Pulmonary artery endothelial cell (primary cell): ENCODE results near the gene MAP3K12. TPM values are rescaled to one million over a fixed set of nuclear protein-coding genes. Genes with fewer than 3 reads are reported as not detected.

ENCODE experiments used
- DNase-seq: peaks from one replicate; pipeline ENCODE4 v3.0.0-alpha.2; 2011; ENCODE audit warnings: low read depth, low spot score
- total RNA-seq: library from RNA; depleted of rRNA; stranded (reverse); fragments of >200 nt; gene quantifications from 2 replicates; pipeline ENCODE4 v1.2.3, GENCODE V29; 2014

MAP3K12 gene
- total RNA-seq, 1 donor from 2014 or later = 18.3 TPM

DNA sequence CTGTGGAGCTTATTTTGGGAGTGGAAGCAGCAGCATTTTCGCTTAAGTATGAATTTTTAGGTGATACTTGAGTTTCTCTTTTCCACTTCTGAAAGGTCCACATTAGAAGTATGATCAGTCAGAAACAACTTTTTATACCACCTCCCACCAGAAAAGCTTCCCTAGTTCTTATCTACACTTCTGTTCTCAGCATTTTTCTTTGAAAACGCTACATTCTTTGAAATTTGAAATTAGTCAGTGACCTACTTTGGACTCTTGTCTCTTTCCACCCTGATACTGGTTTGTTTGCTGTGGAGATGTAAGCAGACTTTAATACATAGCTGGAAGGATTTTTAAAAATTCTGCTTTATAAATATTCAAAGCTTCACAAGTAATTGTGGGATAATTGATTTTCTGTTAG is 25.2 kb downstream of the MAP3K12 start:
- DNase-seq = no peak

DNA sequence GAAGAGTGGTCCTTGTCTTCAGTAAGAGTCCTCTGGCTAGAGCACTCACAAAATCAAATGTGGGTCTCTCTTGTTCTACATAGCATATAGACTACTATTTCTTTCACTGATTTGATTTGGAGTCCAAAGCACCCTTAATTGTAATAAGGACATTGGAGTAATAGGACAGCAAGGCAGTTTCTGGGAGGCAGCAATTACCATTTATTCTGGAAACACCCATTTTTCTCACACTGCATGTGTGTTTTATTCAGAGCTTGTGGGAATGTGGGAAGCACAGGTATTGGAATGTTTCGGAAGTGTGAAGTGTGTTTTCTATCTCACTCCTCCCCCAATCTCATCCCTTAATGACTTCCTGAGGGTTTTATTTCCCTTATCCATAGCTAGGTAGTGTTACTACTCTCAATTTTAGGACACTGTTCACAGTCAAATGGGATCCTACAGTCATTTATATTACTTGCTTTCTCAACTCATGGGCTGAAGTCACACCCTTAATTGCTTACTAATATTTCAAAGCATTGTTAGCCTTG is 27.1 kb downstream of the MAP3K12 start:
- DNase-seq = no peak

DNA sequence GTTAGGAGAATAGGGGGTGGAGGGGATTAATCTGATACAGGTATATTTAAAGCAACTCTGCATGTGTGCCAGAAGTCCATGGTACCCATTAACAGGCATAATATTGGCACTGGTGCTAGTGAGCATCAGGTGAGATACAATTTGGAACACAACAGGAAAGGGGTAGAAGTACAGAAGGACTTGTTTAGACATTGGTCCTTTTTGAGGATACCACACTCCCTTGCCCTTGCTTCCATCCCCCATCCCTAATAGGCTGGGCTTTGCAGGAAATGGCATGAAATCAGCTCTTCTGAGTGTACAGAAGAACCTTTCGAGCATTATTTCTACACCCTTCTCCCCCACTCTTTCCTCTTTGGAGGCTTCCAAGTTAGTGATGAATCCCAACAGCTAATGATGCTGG is 31.0 kb downstream of the MAP3K12 start:
- DNase-seq = no peak

DNA sequence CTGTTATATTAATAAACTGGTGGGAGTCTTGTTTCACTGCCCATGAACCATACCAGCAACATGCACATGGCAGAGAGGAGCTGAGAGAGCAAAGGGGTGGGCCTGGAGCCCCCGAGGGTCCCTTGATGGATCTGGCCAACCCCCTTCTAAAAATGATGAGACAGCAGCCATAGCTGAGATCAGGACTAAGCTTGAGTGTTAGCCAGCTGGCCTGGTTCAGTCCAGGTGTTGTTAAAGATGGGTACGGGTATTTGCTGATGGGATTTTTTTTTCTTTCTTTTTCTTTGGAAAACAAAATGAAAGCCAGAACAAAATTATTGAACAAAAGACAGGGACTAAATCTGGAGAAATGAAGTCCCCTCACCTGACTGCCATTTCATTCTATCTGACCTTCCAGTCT is 31.4 kb downstream of the MAP3K12 start:
- DNase-seq = no peak

DNA sequence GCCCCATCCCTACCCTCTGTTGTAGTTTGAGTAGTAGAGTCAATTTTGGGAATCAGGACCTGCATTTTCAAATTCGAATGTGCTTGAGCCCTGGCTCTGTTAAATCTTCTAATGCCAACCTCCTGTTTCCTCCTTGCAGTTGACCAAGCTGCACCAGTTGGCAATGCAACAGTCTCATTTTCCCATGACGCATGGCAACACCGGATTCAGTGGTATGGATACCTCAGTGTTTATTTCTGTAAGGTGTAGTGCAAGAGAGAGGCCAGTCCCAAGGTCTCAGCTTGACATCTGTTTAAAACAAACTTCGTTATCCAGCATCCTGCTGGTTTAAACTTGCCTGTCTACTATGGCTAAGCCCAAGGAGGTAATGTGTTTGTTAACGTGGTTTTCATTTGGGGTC is 32.2 kb downstream of the MAP3K12 start:
- no peak for DNase-seq

DNA sequence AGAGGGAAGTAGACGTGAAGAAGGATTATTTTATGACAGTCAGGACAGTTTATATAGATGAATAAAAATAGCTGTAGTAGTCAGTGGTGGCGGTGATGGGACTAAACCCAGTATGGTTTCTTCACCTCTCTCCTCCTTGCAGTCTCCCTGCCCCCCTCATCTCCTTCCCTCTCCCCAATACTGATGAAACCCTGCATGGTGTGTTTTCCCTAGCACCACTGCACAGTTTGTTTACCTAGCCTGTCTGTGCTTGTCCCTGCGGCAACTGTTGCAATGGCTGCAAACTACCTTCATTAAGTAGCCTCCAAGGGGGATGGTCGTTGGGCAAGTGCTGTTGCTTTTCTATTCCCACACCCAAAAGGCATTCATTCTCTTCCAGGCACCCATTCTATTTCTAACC is 32.6 kb downstream of the MAP3K12 start:
- no peak for DNase-seq

DNA sequence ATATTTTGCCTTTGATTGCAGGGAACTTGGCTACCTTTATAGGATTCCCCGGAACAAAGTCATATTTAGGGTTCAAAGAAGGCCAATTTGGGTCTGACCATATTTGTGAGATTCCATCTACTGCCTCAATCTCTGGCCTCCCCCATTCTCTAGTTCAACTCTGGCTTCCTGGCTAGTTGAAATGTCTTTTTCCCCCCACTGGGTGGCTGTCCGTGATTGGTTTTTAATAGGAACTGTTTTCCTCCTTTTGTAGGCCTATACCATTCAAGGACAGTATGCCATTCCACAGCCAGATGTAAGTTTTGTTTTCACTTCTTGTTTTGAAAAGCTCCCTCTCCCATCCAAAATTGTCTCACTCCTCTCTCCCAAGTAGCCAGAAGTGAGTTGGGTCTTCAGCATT is 33.6 kb downstream of the MAP3K12 start:
- no peak for DNase-seq

DNA sequence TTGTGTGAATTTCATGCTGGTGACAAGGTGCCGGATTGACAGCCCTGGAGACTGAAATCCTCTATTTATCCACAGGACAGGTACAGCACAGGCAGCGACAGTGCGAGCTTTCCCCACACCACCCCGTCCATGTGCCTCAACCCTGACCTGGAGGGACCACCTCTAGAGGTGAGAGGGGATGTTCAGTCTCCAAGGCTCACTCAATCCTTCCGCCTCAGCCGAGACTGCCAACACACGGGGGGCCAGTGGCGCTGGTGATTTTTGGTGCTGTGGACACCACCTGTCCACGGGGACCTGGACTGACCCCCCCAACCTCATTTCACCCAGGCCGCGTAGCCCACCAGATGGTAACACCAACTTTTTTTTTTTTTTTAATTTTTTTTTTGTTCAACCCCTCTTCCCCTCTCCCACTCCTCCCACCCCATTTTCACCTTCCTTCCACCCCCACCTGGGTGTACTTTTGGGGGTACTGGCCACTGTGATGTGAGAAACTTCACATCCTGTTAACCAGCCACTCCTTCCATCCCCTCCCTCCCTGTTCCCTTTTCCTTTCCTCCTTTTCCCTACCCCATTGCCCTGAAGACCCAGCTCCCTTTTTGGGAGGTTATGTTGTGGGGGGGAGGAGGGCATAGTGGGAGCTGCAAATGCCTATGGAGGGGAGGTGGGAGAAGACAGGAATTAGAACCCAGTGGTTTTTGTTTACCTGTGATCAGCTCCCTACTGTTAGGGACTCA is 34.4 kb downstream of the MAP3K12 start:
- no peak for DNase-seq

DNA sequence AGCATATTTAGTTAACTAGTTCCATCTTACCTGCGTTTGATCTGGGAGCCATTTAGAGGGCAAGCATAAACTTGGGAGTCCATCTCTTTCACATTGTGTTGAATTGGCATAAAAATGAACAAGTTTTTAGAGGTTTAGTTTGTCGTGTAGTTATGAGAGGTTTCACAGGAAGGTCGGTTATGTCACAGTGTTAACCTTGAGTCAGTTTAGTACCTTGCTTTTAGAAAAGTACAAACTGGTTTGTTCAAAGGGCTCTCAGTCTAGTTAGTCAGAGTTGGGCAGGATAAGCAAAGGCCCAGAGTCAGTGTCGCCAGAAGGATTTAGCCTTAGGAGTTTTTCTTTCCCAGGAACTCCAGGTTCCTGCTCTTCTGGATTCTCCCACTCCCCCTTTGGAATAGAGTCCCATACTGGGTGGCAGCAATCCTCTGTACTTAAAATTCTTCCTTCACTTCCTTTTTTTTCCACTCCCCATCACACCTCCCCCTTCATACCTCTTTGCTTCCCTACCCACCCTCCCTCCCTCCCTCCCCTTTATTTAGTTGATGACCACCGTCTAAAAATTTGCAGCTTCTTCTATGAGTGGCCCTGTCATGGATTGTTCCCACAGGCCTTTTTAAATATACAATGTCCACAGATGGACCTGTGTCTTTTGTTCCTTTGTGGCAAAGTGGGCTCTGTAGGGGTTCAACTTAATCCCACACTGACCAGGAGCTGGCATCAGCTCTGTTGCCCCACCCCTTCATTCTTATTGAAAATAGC is 35.3 kb downstream of the MAP3K12 start:
- DNase-seq = no peak

DNA sequence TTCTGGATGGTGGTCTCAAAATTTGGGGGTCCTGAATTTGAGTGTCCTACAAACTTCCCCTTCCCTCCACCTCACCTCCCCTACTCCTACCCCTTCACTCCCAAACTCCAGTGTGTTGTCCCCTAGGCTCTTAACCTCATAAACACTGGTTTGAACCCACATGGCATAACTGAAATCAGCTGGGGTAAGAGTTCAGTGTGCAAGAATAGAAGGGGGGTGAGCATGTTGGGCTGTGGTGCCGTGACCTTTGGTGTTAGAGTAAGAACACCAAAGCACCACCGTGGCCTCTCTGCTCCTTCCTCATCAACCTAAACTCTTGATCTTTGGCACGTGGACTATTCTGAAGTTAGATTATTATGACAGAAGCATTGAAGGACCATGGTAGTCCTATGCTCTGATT is 36.3 kb downstream of the MAP3K12 start:
- no peak for DNase-seq

DNA sequence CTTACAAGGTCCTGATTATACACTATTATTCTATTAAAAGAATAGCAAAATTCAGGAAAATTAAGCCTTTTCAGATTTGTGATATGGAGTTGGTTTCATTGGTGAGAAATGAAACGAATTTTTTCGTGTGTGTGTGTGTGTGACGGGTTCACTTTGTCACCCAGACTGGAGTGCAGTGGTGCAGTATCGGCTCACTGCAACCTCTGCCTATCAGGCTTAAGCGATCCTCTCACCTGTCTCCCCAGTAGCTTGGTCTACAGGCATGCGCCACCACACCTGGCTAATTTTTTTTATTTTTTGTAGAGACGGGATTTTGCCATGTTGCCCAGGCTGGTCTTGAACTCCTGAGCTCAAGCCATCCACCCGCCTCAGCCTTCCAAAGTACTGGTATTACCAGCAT is 37.7 kb downstream of the MAP3K12 start:
- DNase-seq = no peak

DNA sequence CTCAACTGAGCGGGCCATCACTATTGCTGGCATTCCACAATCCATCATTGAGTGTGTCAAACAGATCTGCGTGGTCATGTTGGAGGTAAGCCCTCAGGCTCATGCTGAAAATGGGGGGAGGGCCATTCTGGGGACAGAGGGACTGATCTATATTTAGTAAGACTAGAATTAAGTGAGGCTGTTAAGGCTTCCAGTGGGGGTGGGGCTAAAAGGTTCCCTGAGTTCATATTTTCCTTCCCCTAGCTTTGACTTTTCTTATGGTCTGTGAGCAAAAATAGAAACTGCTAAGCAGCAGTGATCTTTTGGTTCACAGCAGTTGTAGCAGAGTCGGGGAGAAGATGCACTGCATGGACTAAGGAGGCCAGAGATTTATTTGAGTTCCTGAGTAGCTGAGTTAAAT is 38.2 kb downstream of the MAP3K12 start:
- no peak for DNase-seq

DNA sequence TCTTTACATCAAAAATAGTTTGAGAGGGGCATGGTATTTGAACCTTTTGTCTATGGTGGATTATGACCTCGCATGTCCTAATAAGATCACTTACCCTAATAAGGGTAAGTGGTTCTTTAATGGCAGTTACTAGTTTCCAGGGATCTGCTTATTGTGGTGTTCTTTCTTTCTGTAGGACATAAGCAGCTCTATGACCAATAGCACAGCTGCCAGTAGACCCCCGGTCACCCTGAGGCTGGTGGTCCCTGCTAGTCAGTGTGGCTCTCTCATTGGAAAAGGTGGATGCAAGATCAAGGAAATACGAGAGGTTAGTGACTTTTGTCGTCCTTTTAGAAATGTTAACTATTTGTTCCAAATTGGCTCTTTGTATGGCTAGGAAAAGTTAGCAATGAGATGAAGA is 40.2 kb downstream of the MAP3K12 start:
- no peak for DNase-seq

DNA sequence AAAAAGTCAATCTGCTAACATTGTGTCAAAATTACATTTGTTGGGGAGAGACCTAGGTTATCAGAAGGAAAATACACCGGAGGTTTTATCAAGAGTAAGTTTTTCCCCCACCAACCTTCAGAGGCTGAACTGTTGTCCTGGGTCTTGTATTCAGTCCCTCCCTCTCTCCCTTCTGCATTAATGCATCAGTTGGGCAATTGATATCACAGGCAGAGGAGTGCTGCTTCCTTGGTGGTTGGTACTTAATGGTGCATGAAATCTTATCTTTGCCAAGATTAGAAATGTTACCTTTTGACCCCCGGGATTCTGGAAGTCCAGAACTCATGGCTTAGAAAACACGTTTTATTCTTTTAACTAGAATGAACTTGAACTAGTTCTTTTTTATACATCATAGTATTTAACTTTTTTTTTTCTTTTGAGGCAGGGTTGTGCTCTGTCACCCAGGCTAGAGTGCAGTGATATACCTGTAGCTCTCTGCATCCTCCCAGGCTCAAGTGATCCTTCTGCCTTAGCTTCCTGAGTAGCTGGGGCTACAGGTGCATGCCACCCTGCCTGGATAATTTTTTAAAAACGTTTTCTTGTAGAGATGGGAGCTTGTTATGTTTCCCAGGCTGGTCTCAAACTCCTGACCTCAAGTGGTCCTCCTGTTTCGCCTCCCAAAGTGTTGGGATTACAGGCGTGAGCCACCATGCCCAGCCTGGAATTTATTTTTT is 42.4 kb downstream of the MAP3K12 start:
- no peak for DNase-seq

DNA sequence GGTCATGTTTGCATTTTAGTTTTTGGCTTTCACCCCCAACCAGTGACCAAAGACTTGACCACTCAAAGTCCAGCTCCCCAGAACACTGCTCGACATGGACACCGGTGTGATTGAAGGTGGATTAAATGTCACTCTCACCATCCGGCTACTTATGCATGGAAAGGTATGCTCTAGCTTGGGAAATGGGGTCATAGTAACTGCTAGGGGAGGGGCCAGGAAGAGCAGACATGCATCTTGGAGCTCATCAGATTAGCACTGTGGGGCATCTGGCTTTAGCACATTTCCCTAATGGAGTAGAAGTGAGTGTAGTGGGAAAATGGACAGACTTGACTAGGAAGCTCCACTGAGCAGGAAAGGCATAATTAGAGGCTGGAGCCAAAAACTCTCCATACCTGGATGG is 44.6 kb downstream of the MAP3K12 start:
- DNase-seq = no peak

DNA sequence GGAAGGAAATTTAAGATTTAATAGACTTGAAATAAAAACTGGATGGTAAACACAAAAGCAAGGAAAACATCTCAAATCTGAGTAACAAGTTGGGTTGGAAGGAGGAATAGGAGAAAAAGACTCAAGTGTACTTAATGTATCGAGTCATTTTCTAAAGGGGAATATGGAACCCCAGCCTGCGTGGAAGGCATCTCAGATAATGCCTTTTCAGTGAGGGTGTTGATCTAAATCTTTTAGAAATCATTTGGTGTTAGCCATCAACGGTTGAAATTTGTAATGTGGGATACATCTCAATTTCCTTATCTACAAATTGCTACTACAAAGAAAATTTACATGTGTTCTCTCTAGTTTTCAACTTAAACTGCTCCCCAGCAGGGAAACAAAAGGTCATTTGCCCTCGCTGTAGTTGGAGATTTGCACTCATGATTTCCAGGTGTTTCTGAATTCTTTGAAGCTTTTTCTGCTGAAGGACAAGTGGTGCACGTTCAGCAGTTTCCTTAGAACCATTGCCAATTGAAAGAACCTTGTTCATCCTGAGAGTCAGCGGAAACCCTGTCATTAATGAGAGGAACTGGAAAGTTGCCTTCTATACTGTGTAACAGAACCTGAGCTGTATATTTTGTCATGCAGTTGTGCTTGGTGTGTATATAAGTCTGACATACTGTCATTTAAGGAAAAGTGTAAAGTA is 45.2 kb downstream of the MAP3K12 start:
- no peak for DNase-seq

DNA sequence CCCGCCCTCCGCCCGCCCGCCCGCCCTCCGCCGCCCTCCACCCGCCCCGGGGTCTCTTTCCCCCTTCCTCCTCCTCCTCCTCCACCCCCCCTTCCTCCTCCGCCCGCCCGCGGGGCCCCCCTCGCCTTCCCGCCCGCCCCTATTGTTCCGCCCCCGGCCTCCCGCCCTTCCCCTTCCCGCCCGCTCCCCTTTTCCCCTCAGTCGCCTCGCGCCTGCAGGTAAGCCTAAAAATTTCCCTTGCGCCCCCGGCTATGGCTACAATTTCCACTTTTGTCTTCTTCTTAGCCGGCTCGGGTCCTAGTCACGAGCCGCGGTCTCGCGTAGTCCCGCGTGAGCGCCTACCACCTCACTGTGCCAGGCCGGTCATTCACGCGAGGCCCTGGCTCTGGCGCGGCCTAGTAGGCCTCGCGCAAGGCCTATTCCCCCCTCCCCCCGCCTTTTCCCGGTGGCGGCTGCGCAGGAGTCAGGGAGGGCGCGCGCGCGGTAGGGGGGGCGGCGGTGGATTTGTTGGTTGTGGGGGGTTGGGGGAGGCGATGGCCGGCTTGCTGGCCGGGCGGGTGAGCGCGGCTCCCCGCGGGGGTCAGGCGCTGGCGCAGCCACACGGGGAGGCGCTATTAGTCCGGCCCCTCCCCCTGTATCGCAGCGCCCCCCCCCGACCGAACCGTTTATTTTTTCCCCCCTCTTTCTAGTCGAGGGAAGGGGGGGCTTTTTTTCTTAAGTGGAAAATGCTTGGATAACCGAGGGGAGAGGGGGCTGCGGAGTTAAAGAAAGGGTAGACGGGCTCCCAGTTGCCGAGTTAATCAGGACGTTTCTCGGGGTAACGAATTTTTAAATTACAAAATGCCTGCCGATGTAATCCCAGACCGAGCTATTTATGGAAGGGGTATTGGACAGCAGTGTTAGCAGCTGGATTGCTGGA is 46.8 kb downstream of the MAP3K12 start:
- DNase-seq = peak; percentile 60

DNA sequence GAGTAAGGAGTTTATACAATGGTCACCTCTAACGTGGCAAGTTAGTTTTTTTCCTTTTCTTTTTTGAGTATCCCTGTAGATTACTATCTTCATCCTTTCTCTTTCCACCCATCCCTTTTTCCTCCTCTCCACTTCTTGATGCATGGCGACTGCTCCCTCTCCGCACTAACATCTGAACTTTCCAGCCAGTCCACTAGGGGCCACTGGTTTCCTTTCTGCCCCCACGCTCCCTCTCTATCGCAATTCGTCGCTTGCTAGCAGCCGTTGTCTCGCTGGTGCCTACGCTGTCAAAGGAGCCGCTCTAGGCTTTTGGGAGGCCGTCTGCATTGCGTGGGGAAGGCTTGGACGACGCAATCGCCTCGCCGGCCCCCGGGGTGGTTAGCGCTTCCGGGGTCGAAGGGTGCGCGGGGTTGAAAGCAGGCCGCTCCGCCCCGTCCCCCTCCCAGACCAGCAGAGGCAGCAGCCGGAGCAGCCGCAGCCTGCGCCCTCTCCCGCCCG is 47.5 kb downstream of the MAP3K12 start, which contains the start of gene PCBP2:
TSS of gene PCBP2 (plus strand) at position 442 of the 498 bp plus-strand sequence. CDS start 2,699 bp downstream, outside the sequence.
- DNase-seq = peak; percentile 98

DNA sequence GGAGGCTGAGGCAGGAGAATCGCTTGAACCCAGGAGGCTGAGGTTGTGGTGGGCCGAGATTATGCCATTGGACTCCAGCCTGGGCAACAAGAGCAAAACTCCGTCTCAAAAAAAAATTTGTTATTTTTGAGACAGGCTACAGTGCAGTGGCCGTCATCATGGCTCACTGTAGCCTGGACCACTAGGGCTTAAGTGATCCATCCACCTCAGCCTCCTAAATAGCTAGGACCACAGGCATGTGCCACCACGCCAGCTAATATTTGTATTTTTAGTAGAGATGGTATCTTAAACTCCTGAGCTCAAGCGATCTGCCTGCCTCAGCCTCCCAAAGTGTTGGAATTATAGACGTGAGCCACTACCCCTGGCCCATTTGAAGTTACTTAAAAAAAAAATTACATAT is 48.3 kb downstream of the MAP3K12 start:
- DNase-seq = no peak
